ENCODE measurements around the gene EPB41L1.

The EPB41L1 gene

GRCh38 chr20:36234771-36235320, 80.3 kb downstream of the EPB41L1 start:
- no peak for DNase-seq

- peak; percentile 85 for DNase-seq
These were observed 81.6 kb downstream of the EPB41L1 start, which contains the start of gene AAR2 for GRCh38 chr20:36235892-36236785. AAR2 (plus strand) TSS chr20:36236478; CDS start chr20:36239869, 3,391 bp downstream.

GRCh38 chr20:36236786-36237121, 82.2 kb downstream of the EPB41L1 start:
- DNase-seq = no peak

- no peak for DNase-seq
These were observed 82.9 kb downstream of the EPB41L1 start for GRCh38 chr20:36237477-36237876.

- no peak for DNase-seq
These were observed 83.6 kb downstream of the EPB41L1 start for GRCh38 chr20:36238153-36238552.

GRCh38 chr20:36238760-36239159, 84.2 kb downstream of the EPB41L1 start:
- DNase-seq = no peak

- DNase-seq = no peak
These were observed 85.5 kb downstream of the EPB41L1 start for GRCh38 chr20:36240076-36240475.

GRCh38 chr20:36241678-36242077, 87.1 kb downstream of the EPB41L1 start:
- DNase-seq = no peak

- no peak for DNase-seq
These were observed 89.2 kb downstream of the EPB41L1 start for GRCh38 chr20:36243726-36244125.

GRCh38 chr20:36246401-36246800, 91.9 kb downstream of the EPB41L1 start:
- DNase-seq = no peak

GRCh38 chr20:36248836-36249235, 94.3 kb downstream of the EPB41L1 start:
- peak; percentile 31 for DNase-seq

- no peak for DNase-seq
These were observed 94.9 kb downstream of the EPB41L1 start for GRCh38 chr20:36249450-36249849.

GRCh38 chr20:36251426-36251825, 96.9 kb downstream of the EPB41L1 start:
- DNase-seq = no peak

GRCh38 chr20:36252511-36252910, 98.0 kb downstream of the EPB41L1 start:
- DNase-seq = no peak

- DNase-seq = no peak
These were observed 98.5 kb downstream of the EPB41L1 start for GRCh38 chr20:36253036-36253435.

GRCh38 chr20:36254076-36254475, 99.5 kb downstream of the EPB41L1 start:
- DNase-seq = no peak

- DNase-seq = no peak
These were observed 100.9 kb downstream of the EPB41L1 start for GRCh38 chr20:36255445-36255844.

- no peak for DNase-seq
These were observed 104.9 kb downstream of the EPB41L1 start for GRCh38 chr20:36259177-36260061.

GRCh38 chr20:36260316-36260715, 105.8 kb downstream of the EPB41L1 start:
- no peak for DNase-seq

GRCh38 chr20:36261389-36262105, 107.0 kb downstream of the EPB41L1 start:
- DNase-seq = no peak

GRCh38 chr20:36262440-36262839, 107.9 kb downstream of the EPB41L1 start:
- no peak for DNase-seq

GRCh38 chr20:36264426-36265246, 110.1 kb downstream of the EPB41L1 start:
- no peak for DNase-seq

All from midbrain (tissue), 1 donor.